ENCODE data around the gene CDH13.

DNA sequence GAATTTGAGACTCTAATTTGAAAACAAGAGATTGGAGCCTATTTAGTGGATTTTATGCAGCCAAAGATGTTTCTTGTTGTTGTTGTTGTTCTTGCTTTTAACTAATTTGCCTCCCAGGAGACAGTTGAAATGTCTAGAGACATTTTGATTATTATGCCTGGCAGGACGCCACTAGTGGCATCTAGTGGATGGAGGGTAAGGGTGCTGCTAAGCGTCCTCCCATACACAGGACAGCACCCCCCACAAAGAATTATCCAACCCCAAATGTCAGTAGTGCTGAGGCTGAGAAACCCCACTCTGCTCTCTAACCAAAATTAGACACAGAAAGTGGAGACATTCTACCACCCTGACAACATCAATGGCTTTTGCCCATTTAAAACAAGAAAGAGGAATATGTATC lies 1165.6 kb downstream of the CDH13 start:
- no peak for TF ChIP-seq POLR2A (IDR thresholded peaks at IDR 0.05)
- TF ChIP-seq, protein P1, sequence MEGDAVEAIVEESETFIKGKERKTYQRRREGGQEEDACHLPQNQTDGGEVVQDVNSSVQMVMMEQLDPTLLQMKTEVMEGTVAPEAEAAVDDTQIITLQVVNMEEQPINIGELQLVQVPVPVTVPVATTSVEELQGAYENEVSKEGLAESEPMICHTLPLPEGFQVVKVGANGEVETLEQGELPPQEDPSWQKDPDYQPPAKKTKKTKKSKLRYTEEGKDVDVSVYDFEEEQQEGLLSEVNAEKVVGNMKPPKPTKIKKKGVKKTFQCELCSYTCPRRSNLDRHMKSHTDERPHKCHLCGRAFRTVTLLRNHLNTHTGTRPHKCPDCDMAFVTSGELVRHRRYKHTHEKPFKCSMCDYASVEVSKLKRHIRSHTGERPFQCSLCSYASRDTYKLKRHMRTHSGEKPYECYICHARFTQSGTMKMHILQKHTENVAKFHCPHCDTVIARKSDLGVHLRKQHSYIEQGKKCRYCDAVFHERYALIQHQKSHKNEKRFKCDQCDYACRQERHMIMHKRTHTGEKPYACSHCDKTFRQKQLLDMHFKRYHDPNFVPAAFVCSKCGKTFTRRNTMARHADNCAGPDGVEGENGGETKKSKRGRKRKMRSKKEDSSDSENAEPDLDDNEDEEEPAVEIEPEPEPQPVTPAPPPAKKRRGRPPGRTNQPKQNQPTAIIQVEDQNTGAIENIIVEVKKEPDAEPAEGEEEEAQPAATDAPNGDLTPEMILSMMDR (IDR thresholded peaks at IDR 0.05) = no peak
